Measurements from ENCODE around the gene HIP1R.

- TF ChIP-seq EZH2 (IDR thresholded peaks at IDR 0.05; ENCODE audit: insufficient read depth, poor library complexity, severe bottlenecking) (no peak), EZH2phosphoT487 (IDR thresholded peaks at IDR 0.05; ENCODE audit: insufficient read depth, low read depth) (no peak)
Measured at GRCh38 chr12:122820138-122820537, 15.1 kb upstream of the HIP1R start.

All from GM23248 (cell line).